HG03108 (cell line): Measurements from ENCODE around the gene PHOSPHO1.
"Not testable (repeated sequence)": the region's sequence is repeated elsewhere in the genome, so short reads cannot be mapped to it uniquely, and the experiment has no call there.

ENCODE experiments used
- ATAC-seq: cut with Tn5 transposase; IDR thresholded peaks from one replicate; pipeline ENCODE4 v1.9.1; 2021; ENCODE audit warnings: moderate library complexity; ENCODE audit not compliant: unreplicated experiment

PHOSPHO1 gene

DNA sequence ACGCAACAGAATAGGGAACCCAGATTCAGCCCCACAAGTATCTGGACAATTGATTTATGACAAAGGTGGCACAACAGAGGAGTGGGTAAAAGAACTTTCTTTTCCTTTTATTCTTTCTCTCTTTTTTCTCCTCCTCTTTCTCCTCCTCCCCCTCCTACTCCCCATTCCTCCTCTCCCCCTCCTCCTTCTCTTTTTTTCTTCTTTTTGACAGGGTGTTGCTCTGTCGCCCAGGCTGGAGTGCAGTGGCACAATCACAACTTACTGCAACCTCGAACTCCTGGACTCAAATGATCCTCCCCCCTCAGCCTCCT, 36.3 kb downstream of the PHOSPHO1 start:
- ATAC-seq, result no peak

DNA sequence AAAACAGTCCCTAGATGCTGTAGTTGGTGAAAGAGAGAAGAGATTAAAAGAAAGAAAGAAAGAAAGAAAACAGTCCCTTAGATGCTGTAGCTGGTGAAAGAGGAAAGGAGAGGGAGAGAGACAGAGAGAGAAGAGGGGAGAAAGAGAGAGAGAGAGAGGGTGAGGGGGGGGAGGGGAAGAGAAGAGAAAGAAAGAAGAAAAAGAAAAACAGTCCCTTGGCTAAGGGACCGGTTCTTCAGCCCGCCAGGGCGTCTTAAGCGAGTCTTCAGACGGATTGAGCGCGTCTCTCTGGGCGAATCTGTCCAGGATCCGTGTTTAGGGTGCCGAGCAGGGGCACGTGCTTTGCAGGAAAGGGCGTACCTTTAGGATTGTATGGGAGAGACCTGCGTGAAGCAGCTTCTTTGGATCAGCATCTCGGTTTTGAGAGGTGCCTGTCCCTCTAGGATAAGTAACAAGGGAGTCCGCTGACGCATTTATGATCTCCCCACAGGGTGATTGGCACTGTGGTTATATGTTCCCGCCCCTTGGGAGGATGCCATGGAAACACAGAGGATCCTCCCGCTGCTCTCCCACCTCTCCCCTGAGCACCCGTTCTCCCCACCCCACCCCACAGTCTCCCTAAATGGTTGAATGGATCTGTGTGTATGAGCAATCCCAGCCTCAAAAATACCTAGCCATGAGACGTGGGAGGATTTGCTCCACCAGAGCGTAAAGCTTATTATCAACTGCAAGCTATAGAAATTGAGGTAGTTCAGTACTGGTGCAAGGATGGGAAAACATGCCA, 36.9 kb downstream of the PHOSPHO1 start:
- ATAC-seq, result no peak

DNA sequence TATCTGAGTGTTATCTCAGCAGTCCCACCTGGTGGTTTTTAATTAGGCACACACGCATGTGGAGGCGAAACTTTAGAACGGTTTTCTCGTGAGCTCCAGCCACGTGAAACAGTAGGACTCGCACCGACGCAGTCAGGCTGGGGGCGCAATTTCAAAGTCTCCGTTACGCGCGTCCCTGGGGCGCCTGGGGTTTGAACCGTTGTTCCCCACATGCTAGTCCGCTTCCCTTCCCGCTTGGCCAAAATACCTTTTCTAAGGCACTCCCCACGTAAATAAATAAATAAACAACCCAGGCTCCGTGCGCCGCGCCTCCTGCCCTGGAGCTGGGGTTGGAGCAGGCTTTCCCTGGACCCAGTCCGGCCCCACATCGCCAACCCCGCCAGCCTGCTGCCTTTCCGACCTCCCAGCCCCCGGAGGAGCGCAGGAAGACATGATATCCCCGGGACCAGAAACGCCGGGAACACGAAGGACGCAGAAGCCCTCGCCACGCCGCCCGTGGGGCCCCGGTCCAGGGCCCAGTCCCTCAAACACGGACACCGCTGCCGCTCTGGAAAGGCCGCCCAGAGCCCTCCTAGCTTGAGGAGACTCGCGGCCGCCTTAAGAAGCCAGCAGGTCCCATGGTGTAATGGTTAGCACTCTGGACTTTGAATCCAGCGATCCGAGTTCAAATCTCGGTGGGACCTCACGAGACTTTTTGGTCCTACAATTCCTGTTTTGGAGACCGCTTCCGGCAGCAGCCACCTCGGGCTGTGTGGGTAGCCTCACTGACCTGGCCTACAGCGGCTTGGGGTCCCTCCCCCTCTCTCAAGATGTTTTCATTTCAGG, 38.5 kb downstream of the PHOSPHO1 start:
- peak; percentile 30 for ATAC-seq

DNA sequence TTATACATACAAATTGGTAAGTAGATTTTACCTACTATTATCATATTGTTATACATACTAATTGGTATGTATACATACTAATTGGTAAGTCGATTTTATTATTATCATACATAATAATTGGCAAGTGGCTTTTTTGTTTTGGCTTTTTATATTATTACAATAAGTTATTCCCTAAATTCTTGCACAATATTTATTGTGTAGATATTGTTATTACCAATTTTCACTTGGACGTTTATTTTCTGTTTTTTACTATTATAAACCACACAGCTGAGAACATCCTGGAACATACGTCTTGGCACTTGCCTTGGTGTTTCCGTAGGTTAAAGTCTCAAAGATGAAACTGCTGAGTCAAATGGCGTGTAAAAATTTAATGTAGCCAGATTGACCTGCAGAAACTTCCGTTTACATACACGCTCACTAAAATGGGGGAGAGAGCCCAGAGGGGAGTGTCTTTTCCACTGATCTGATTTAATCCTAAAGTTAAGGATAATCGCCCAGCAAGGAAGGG, 39.1 kb downstream of the PHOSPHO1 start:
- ATAC-seq, result peak; percentile 5

DNA sequence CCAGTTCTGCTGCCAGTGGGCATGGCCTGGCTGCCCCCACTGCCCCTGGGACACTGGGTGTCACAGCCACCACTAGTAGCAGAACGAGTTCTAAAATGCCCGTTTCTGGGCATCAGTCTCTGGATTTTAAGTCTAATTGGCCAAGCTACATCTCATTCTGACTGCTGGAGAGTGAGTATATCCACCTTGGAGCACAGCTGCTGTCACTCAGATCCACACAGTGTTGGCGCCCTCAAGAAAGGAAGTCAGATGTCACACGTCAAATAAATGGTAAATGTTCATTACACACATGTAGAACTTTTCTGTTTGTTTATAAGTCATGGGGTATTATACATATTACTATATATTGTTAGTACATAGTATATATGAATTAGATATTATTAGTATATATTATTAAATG, 39.7 kb downstream of the PHOSPHO1 start:
- ATAC-seq, result no peak

DNA sequence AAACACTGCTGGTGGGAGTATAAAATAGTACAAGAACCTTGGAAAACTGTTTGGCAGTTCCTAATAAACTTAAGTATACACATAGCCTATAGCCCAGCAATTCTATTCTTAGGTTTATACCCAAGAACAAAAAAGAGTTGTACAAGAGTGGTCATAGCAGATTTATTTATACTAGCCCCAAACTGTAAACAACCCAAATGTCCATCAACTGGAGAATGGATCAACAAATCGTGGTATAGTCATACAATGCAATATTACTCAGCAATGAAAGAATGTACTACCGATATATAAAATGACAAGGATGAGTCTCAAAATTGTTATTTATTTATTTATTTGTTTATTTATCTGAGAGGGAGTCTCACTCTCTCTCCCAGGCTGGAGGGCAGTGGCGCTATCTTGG, 43.3 kb downstream of the PHOSPHO1 start:
- ATAC-seq, result no peak

DNA sequence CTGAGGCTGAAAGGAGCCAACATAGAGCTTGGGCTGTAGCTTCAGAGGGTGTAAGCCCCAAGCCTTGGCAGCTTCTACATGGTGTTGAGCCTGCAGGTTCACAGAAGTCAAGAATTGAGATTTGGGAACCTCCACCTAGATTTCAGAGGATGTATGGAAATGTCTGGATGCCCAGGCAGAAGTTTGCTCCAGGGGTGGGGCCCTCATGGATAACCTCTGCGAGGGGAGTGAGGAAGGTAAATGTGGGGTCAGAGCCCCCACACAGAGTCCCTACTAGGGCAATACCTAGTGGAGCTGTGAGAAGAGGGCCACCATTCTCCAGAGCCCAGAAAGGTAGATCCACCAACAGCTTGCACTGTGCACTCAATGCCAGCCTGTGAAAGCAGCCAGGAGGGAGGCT, 45.2 kb downstream of the PHOSPHO1 start:
- not testable (repeated sequence) for ATAC-seq

DNA sequence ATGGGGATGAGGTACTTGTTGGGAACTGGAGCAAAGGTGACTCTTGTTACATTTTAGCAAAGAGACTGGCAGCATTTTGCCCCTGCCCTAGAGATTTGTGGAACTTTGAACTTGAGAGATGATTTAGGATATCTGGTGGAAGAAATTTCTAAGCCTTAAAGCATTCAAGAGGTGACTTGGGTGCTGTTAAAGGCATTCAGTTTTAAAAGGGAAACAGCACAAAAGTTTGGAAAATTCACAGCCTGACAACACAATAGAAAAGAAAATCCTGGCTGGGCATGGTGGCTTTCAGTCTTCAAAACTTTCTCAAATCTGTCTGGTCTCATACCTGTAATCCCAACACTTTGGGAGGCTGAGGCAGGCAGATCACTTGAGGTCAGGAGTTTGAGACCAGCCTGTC, 46.1 kb downstream of the PHOSPHO1 start:
- not testable (repeated sequence) for ATAC-seq

DNA sequence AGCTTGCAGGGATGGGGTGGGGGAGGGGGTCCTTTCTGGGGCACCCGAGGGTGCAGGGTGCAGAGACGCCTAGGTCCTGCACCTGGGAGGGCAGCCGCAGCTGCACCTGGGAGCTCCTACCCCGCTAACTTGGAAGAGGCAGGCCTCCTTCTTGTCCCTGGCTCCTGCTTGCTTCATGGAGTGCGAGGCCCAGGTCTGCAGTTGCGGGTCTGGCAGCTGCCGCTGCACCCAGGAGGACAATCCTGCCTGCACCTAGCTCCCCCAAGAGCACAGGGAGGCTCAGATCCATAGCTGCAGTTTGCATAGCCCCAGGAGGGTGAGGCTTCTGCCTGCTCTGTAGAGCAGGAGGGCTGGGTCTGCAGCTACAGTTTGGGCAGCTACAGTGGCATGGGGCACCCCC, 46.8 kb downstream of the PHOSPHO1 start:
- no peak for ATAC-seq

DNA sequence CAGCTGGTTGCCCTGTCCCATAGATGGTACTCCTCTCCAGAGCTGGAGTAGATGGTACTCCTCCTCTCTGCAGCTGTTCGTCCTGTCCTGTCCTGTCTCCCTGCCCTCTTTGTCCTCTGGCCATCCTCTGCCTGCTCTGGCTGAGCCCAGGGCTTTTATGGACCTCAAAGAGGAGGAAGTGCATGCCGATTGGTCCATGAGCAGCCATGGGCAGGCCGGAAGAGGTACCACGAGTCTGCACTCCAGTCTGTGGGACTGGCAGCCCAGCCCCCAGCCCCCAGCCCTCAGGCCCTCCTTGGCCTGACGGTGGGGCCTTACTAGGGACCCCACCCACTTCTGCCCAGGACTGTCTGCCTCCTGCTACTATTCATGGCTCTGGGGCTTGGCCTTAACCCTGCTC, 47.2 kb downstream of the PHOSPHO1 start:
- no peak for ATAC-seq

DNA sequence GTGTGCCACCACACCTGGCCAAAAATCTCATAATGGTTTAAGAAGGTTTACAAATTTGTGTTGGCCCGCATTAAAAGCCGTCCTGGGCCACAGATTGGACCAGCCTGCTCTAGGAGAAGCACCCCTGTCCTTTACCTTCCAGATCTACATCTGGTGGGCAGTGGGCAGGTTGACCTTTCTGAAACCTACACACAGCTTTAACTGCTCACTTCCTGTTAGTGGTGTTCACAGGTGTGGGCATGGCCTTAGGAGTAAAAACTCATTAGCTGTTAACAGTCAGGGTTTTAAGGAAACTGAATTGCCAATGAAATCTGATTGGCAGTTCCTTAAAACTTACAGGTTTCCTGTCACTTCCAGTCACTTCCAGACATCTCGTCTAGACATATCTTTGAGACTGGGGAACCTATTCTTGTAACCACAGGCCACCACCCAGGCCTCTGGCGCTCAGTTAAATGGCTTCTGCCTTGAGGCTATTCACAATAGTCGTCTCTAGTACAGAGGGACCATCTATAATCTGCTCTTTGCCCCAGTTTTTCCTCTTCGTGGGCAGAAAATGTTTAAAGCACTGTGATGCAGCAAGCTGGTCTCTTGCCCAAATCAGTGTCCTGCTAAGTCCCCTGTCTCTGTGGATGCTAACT, 49.5 kb downstream of the PHOSPHO1 start:
- no peak for ATAC-seq

DNA sequence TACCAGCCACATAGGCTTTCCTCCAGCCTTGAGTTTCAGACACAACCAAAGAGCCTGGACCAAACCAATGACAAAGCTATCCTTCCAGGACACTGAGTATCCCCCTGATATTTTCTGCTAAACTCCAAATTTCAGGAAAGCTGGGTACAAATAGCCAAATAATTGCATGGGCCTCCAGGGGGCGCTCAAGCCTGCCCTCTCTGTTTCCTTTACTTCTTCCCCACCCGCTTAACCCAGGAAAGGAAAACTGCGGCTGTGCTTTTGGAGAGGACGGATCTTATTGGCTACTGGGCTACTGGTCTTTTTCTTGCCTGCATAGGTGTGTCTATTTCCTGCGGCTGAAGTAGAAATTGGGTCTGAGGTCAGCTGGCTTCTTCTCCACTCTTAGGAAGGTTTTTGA, 50.3 kb downstream of the PHOSPHO1 start:
- ATAC-seq, result no peak

DNA sequence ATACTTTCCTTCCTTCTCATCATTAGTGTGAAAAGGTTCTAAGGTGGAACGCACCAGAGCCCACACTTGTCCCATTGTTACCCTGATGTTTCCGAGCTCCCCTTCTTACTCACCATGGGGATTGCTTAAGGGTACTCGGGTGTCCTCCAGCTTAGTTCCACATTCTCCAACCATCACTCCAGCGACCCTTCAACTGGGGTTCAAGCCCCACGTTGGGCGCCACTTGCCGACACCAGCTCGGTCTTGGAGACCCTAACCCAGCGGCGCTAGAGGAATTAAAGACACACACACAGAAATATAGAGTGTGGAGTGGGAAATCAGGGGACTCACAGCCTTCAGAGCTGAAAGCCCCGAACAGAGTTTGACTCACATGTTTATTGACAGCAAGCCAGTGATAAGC, 54.6 kb downstream of the PHOSPHO1 start:
- not testable (repeated sequence) for ATAC-seq
